HL-60 (cell line): ENCODE data around the gene CCNC.
A peak's percentile ranks its signal among the peaks of the same experiment; 100 is the strongest.

Experiments used
- DNase-seq, 2 experiments: peaks; one replicate each; pipeline ENCODE4 v3.0.0-alpha.2; 2010 to 2020; ENCODE audit warnings: low read depth in 1 of 2, low spot score in 1 of 2
- H3K27ac ChIP-seq: fragments of 250-450 bp; sonication (Bioruptor Pico); replicated peaks from 2 replicates; pipeline ENCODE4 v1.5.1; 2020; ENCODE audit warnings: mild to moderate bottlenecking, moderate library complexity
- H3K27me3 ChIP-seq: fragments of 250-450 bp; sonication (Bioruptor Pico); 2 replicates; pipeline ENCODE4 v1.5.1; 2021; ENCODE audit warnings: mild to moderate bottlenecking, moderate library complexity; ENCODE audit not compliant: insufficient read depth, poor library complexity, severe bottlenecking
- H3K4me3 ChIP-seq: replicated peaks from 2 replicates; pipeline ENCODE4 v1.5.1; 2011; ENCODE audit warnings: mild to moderate bottlenecking, control low read depth, low read length; ENCODE audit not compliant: insufficient read depth
- GABPA ChIP-seq: IDR thresholded peaks from 2 replicates; pipeline ENCODE4 v1.6.1; 2012; ENCODE audit warnings: low read depth
- POLR2AphosphoS5 ChIP-seq: IDR thresholded peaks from 2 replicates; pipeline ENCODE4 v1.6.1; 2012; ENCODE audit warnings: low read depth
- SPI1 ChIP-seq: IDR thresholded peaks from 2 replicates; pipeline ENCODE4 v1.6.1; 2012; ENCODE audit warnings: low read depth, mild to moderate bottlenecking, borderline replicate concordance
- TF ChIP-seq, protein P1 (sequence below): IDR thresholded peaks from one replicate; pipeline ENCODE4 v1.5.1; 2011; ENCODE audit warnings: low read length, control low read depth, inconsistent platforms; ENCODE audit not compliant: insufficient read depth
- TF ChIP-seq, protein P2 (sequence below): IDR thresholded peaks from 2 replicates; pipeline ENCODE4 v1.6.1; 2012; ENCODE audit warnings: low read depth; ENCODE audit not compliant: insufficient replicate concordance

Gene CCNC

GRCh38 chr6:99543968-99544367 lies 24.5 kb downstream of the CCNC start:
- DNase-seq = no peak
- no peak overlapping the region for H3K4me3 ChIP-seq
- no peak for TF ChIP-seq GABPA
- TF ChIP-seq POLR2AphosphoS5 = no peak
- TF ChIP-seq, protein P1, sequence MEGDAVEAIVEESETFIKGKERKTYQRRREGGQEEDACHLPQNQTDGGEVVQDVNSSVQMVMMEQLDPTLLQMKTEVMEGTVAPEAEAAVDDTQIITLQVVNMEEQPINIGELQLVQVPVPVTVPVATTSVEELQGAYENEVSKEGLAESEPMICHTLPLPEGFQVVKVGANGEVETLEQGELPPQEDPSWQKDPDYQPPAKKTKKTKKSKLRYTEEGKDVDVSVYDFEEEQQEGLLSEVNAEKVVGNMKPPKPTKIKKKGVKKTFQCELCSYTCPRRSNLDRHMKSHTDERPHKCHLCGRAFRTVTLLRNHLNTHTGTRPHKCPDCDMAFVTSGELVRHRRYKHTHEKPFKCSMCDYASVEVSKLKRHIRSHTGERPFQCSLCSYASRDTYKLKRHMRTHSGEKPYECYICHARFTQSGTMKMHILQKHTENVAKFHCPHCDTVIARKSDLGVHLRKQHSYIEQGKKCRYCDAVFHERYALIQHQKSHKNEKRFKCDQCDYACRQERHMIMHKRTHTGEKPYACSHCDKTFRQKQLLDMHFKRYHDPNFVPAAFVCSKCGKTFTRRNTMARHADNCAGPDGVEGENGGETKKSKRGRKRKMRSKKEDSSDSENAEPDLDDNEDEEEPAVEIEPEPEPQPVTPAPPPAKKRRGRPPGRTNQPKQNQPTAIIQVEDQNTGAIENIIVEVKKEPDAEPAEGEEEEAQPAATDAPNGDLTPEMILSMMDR = no peak
- TF ChIP-seq SPI1 = no peak
- TF ChIP-seq, protein P2, sequence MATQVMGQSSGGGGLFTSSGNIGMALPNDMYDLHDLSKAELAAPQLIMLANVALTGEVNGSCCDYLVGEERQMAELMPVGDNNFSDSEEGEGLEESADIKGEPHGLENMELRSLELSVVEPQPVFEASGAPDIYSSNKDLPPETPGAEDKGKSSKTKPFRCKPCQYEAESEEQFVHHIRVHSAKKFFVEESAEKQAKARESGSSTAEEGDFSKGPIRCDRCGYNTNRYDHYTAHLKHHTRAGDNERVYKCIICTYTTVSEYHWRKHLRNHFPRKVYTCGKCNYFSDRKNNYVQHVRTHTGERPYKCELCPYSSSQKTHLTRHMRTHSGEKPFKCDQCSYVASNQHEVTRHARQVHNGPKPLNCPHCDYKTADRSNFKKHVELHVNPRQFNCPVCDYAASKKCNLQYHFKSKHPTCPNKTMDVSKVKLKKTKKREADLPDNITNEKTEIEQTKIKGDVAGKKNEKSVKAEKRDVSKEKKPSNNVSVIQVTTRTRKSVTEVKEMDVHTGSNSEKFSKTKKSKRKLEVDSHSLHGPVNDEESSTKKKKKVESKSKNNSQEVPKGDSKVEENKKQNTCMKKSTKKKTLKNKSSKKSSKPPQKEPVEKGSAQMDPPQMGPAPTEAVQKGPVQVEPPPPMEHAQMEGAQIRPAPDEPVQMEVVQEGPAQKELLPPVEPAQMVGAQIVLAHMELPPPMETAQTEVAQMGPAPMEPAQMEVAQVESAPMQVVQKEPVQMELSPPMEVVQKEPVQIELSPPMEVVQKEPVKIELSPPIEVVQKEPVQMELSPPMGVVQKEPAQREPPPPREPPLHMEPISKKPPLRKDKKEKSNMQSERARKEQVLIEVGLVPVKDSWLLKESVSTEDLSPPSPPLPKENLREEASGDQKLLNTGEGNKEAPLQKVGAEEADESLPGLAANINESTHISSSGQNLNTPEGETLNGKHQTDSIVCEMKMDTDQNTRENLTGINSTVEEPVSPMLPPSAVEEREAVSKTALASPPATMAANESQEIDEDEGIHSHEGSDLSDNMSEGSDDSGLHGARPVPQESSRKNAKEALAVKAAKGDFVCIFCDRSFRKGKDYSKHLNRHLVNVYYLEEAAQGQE = no peak
- no peak overlapping the region for H3K27ac ChIP-seq
- no peaks in the 10 kb centered on the region for H3K27me3 ChIP-seq

DNA sequence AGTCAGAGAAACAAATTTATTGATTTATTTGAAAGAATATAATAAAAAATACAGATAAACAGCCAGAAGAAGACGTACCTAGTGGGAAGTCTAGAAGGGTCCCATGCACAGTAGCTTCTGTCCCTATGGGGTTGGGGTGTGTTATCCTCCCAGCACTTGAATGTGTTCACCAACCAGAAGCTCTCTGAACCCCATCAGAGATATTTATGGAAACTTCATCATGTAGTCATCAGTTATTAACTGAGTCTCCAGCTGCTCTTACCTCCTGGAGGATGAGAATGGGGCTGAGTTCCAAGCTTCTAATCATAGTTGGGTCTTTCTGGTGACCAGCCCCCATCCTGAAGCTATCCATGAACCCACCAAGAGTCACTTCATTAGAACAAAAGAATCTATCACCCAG lies 37.8 kb downstream of the CCNC start:
- DNase-seq = no peak
- Histone ChIP-seq H3K27ac (no peak overlapping the region), H3K27me3 (no peaks in the 10 kb centered on the region), H3K4me3 (no peak overlapping the region)
- no peak for TF ChIP-seq SPI1
- TF ChIP-seq POLR2AphosphoS5 = no peak
- TF ChIP-seq, protein P1 = no peak
- TF ChIP-seq, protein P2 = no peak
- TF ChIP-seq GABPA = no peak

DNA sequence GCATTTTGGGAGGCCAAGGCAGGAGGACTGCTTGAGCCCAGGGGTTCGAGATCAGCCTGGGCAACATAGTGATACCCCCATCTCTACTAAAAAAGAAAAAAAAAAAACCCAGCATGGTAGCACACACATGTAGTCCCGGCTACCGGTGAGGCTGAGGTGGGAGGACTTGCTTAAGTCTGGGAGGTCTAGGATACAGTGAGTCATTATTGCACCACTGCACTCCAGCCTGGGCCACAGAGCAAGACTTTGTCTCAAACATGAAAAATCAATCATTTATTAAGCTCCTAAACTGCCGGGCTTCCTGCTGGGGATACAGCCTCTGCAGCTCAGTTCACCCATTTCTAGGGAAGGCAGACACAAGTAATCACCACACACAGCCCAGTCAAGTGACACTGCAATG lies 45.9 kb downstream of the CCNC start:
- no peak for DNase-seq
- H3K4me3 ChIP-seq = no peak overlapping the region
- no peak overlapping the region for H3K27ac ChIP-seq
- no peak for TF ChIP-seq SPI1
- TF ChIP-seq POLR2AphosphoS5 = no peak
- no peak for TF ChIP-seq GABPA
- TF ChIP-seq, protein P1 = no peak
- no peaks in the 10 kb centered on the region for H3K27me3 ChIP-seq

GRCh38 chr6:99521633-99522151 lies 46.8 kb downstream of the CCNC start:
- Histone ChIP-seq H3K4me3 (peak overlapping the region; percentile 91), H3K27ac (peak overlapping the region; percentile 78), H3K27me3 (no peaks in the 10 kb centered on the region)
- TF ChIP-seq POLR2AphosphoS5 (no peak), SPI1 (no peak), GABPA (no peak)
- TF ChIP-seq, protein P2 = no peak
- TF ChIP-seq, protein P1 = no peak
- no peak for DNase-seq
